KBM-7 (cell line): ENCODE results near the gene ARF4.

Source experiments
- DNase-seq: peaks from one replicate; pipeline ENCODE4 v3.0.0-alpha.2; 2015
- in situ Hi-C: fragments of 300-500 bp; cut with MboI; formaldehyde crosslinking; loops from 2 replicates; pipeline ENCODE4 v1.14.3; 2020; ENCODE audit warnings: low sequenced_read_pairs, low pct_unique_long_range_greater_than_20kb, mixed read lengths

ARF4 gene

GRCh38 chr3:57586778-57587177, 10.4 kb downstream of the ARF4 start:
- in situ Hi-C loops: no loop called here
- no peak for DNase-seq

GRCh38 chr3:57583544-57583943, 13.6 kb downstream of the ARF4 start:
- DNase-seq: no peak
- in situ Hi-C loops: no loop called here

GRCh38 chr3:57582474-57583168, 14.5 kb downstream of the ARF4 start:
- DNase-seq: peak; percentile 36
- in situ Hi-C loops: no loop called here

- in situ Hi-C loops: no loop called here
- no peak for DNase-seq
These were observed 19.3 kb downstream of the ARF4 start for GRCh38 chr3:57577801-57578200.

- DNase-seq: no peak
- in situ Hi-C loops: no loop called here
These were observed 21.0 kb downstream of the ARF4 start for GRCh38 chr3:57575966-57576626.

GRCh38 chr3:57572096-57572495, 25.0 kb downstream of the ARF4 start:
- no peak for DNase-seq
- in situ Hi-C loops: no loop called here

- in situ Hi-C loops: no loop called here
- no peak for DNase-seq
These were observed 26.3 kb downstream of the ARF4 start for GRCh38 chr3:57570878-57571277.

GRCh38 chr3:57569859-57570450, 27.2 kb downstream of the ARF4 start:
- in situ Hi-C loops: no loop called here
- no peak for DNase-seq

GRCh38 chr3:57559526-57559925, 37.6 kb downstream of the ARF4 start:
- in situ Hi-C loops: no loop called here
- no peak for DNase-seq

- DNase-seq: peak; percentile 44
- in situ Hi-C loops: no loop called here
These were observed 40.0 kb downstream of the ARF4 start for GRCh38 chr3:57557085-57557537.

GRCh38 chr3:57556459-57557084, 40.6 kb downstream of the ARF4 start:
- no peak for DNase-seq
- in situ Hi-C loops: no loop called here

GRCh38 chr3:57555738-57556458, 41.2 kb downstream of the ARF4 start, which contains the start of gene PDE12:
PDE12 (plus strand) TSS chr3:57556274; CDS start chr3:57556380, 106 bp downstream.
- in situ Hi-C loops: no loop called here
- peak; percentile 91 for DNase-seq

GRCh38 chr3:57555306-57555705, 41.8 kb downstream of the ARF4 start:
- in situ Hi-C loops: no loop called here
- no peak for DNase-seq

- in situ Hi-C loops: no loop called here
- DNase-seq: no peak
These were observed 50.5 kb downstream of the ARF4 start for GRCh38 chr3:57546616-57547015.

- DNase-seq: no peak
- in situ Hi-C loops: no loop called here
These were observed 51.4 kb downstream of the ARF4 start for GRCh38 chr3:57545636-57546268.

- peak; percentile 66 for DNase-seq
- in situ Hi-C loops: no loop called here
These were observed 52.7 kb downstream of the ARF4 start, which contains the start of gene DNAH12 for GRCh38 chr3:57544181-57545125. DNAH12 (minus strand) TSS chr3:57544344; CDS start chr3:57542870, 1,474 bp downstream.

GRCh38 chr3:57538465-57538864, 58.7 kb downstream of the ARF4 start:
- in situ Hi-C loops: no loop called here

More at GRCh38 chr3:57538465-57538864, 58.7 kb downstream of the ARF4 start:
- DNase-seq: no peak
